Right hindlimb (tissue), 1 donor: ENCODE results near the gene PLEKHM3.

ENCODE experiments used
- DNase-seq: peaks from one replicate; pipeline ENCODE4 v3.0.0-alpha.2; 2018

The PLEKHM3 gene

DNA sequence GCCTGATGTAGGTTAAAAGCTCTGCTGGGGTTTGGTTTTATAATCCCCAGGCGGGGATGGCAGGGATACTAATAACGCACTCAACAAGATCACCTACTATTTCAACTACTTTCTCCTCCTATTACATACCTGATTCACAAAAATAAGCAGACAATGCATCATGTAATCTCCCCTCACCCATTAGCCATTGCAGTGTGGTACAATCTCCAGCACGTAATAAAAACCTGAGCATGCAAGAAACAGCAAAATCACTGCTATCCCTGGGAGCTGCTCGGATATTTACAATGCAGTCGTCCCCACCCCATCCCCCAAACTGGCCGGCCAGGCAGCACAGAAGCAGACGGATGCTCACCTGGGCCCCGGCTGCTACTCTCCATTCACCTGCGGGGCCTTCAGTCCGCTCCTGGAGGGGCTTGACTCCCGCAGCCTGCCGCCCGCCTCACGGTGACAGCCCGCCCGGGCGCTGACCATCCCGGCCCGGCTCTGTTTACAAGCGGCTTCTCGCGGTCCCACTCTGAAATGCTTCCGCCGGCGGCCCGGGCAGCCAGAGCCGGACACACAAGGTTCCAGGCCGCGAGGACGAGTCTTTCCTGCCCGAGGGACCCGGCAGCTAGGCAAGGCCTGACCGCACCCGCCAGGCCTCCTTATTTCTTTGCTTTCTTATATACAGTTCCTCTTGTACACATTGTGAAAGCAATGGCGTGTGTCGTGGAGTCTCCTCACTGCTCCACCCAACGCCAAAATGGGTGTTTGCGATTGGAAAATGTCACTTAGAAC is at the start of gene PLEKHM3:
Gene PLEKHM3 (minus strand): TSS at position 491 of the 777 bp plus-strand sequence. CDS start 23,888 bp downstream, outside the sequence.
- DNase-seq: peak; percentile 91

DNA sequence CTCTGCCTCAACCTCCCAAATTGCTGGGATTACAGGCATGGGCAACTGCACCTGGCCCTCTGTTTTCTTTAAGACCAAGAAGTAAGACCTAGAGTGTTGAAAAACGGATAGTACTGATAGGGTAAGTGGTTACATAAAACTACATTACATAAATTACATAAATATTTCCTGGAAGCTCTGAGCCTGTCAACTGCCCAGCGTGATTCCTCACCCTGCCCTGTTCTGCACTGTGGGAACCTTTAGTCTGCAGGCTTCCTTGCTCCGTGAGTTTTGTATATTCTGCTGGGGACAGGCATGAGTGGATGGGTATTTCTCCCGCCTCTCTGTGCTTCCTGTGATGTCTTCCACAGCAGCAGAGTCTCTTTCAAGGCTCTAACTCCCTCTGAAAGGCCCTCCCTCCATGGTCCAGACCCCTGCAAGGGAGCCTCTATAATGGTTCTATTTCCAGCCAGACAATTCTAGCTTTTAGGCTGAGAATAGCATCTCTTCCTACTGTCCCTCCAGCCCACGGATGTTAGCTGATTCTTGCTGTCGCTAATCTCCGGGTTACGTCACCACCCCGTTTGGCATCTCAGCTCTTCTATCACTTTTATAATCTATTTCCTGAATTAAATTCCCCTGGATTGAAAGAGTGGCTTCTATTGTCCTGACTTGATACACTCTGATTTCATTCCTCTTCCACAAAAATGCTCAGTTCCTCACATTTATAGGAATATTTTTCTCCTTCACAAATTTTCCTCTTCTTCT is 49.5 kb upstream of the PLEKHM3 start:
- no peak for DNase-seq

DNA sequence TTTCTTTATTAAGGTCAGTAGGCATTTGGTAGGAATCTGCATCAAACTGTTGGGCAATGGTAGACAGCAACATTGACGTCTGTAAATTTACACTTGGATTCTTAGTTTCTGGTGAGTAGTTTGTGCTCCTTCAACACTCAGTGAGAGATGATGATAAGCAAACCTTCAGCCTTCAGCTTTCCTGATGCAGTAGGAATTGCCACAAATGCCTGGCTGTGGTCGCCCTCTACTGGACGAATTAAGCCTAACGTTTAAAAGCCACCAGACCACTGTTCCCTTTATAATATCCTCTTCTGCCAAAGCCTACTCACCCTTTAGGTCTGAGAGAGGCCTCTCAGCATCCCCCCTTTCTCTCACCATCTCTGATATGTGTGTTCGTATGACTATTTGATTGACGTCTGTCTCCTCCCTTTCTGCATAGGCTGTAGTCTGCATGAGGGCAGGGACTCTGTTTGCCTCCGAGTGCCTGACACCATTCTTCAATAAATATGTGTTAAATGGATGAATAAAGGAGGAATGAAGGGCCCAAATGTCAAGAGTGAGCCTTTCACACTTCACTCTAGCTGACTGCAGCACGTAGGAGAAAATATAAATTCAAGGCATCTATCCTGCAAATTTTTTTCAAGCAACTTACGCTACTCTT is 47.0 kb upstream of the PLEKHM3 start:
- peak; percentile 61 for DNase-seq

DNA sequence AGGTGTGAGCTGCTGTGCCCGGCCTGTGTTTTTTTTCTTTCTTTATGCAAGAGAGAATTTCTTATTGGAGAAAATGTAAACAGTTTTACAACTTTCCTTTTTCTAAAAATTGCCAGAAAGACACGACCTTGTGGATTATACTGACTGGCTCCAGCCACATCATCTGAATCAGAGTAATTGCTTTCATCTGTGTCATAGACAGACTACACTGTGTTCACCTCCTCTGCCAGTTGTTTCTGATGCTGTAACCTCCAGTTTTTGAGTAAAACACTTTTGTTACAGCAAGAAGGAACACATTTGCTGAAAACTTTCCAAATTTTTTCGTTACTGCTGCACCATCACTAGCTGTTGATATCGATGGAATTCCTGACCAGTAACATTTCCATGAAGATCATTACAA is 43.9 kb upstream of the PLEKHM3 start:
- no peak for DNase-seq

- no peak for DNase-seq
Observed at GRCh38 chr2:208066016-208066415, 40.7 kb upstream of the PLEKHM3 start.

DNA sequence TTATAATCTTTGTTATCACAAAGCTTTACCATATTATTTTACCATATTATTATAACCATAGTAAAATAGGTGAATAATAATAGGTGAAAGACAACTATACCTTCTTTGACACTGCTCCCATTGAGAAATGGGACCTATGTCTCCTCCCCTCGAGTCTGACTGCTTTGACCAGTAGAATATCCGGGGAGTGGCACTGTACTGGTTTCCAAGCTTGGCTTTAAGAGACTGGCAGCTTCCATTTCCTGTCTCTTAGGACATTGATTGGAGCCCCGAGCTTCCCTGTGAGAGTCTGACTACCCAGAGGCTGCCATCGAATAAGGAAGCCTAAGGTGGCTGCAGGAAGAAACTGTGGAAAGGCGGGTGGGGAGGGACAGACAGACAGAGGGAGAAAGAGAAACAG is 40.1 kb upstream of the PLEKHM3 start:
- no peak for DNase-seq

- DNase-seq: no peak
Observed at GRCh38 chr2:208064220-208064961, 39.1 kb upstream of the PLEKHM3 start.

DNA sequence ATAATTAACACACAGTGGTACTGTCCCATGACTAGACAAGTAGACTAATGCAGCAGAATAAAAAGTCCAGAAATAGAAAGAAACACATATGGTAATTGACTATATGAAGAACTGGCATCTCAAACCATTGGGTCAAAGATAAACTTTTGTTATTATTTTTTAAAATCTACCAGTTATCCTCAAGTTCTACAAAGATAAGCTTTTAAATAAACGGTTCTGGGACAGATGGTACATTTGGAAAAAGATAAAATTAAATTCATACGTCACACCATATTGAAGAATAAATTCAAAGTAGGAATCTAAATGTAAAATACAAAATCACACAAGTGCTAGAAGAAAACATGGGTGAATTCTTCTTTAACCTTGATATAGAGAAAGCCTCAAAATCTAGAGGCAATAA is 37.6 kb upstream of the PLEKHM3 start:
- DNase-seq: no peak

- no peak for DNase-seq
Observed at GRCh38 chr2:208062113-208062512, 36.8 kb upstream of the PLEKHM3 start.

DNA sequence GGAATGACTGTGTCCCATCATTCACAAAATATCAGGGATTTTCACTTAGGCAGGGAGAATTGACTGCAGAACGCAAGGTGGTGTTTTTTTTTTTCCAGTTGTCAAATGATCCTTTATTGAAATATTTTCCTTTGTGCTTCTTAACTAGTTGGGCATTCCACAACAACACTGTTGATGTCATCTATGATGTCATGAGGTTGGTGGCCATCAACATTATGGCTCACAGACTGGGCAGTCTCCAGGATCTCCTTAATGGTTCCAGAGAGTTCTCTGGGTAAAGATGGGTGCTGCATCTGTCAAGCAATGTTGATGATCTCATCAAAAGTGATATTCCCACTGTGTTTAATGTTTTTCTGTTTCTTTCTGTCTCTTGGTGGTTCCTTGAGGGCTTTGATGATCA is 31.8 kb upstream of the PLEKHM3 start:
- DNase-seq: no peak

DNA sequence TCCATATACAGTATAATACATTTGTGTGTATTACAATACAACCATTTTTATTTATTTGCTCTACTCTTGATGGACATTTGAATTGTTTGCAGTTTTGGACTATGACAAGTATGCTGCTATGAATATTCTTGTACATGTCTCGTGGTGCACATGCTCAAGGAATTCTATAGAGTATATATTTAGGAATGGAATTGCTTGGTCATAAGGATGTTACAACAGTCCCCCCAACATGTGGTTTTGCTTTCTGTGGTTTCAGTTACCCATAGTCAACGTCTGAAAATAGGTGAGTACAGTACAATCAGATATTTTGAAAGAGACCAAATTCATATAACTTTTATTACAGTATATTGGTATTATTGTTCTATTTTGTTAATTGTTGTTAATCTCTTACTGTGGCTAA is 24.1 kb upstream of the PLEKHM3 start:
- DNase-seq: no peak

DNA sequence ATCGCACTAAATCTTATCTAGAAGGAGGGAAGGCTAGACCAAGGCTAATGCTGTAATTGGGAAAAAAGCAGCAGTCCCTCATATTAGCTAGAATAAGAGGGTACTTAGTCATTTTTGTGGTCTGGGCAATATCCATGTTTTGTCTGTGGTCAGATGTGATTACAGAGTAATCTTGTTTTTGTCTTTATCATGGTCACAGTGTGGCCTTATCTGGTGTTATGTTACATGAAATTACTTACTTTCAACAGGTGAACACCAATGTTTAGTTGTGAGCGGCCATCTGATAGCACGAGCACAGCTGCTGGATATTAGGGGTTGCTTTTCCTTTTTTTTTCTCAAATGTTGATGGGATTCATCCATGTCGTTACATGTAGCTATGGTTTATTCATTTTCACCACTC is 23.7 kb upstream of the PLEKHM3 start:
- no peak for DNase-seq

DNA sequence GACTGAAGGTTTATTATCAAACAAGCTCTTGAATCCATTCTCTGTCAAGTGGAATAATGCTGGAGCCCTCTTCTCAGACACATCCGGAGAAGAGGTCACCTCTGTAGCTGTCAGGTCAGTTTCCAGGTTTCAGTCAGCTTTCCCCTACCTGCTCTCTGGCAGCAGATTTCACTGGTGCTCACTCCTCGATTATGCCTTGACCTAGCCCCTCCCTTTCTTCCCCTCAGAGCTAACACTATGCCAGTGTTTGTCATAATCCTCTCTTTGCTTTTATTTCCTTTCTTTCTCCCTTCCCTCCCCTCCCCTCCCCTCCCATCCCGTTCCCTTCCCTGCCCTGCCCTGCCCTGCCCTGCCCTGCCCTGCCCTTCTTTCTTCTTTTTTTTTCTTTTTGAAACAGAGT is 22.5 kb upstream of the PLEKHM3 start:
- DNase-seq: no peak

GRCh38 chr2:208046686-208047085 is 21.4 kb upstream of the PLEKHM3 start:
- no peak for DNase-seq

DNA sequence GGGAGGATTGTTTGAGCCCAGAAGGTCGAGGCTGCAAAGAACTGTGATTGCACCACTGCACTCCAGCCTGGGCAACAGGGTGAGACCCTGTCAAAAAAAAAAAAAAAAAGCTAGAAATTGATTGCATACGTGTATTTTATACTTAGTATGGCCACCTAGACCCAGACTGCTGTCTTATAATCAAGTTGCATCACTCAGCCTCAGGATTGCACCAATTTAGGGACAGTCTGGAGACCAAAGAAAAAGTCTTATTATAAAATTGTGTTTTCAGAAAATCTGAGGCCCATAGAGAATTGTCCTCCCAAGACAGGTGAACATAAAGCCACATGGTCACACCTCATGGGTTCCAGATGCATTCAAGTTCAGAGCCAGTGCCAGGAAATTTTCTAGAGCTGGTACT is 17.1 kb upstream of the PLEKHM3 start:
- no peak for DNase-seq

- no peak for DNase-seq
Observed at GRCh38 chr2:208042041-208042440, 16.7 kb upstream of the PLEKHM3 start.

GRCh38 chr2:208040199-208041171 is 15.2 kb upstream of the PLEKHM3 start:
- DNase-seq: peak; percentile 47

GRCh38 chr2:208039376-208040110 is 14.2 kb upstream of the PLEKHM3 start:
- DNase-seq: no peak

GRCh38 chr2:208037564-208038487 is 12.5 kb upstream of the PLEKHM3 start:
- DNase-seq: no peak

GRCh38 chr2:208036357-208036756 is 11.0 kb upstream of the PLEKHM3 start:
- DNase-seq: no peak
